KOPT-K1 (cell line): ENCODE data around the gene PTDSS2.

ENCODE experiments used
- H3K27ac ChIP-seq: fragments of 200-600 bp; sonication (generic); 2 replicates; pipeline ENCODE4 v1.5.1; 2016; ENCODE audit warnings: antibody characterized with exemption, mild to moderate bottlenecking, low read depth, low read length; ENCODE audit not compliant: poor library complexity, severe bottlenecking
- H3K36me3 ChIP-seq: fragments of 200-600 bp; sonication (generic); 2 replicates; pipeline ENCODE4 v1.5.1; 2017; ENCODE audit warnings: antibody characterized with exemption, mild to moderate bottlenecking, low read length, moderate library complexity; ENCODE audit not compliant: insufficient read depth
- H3K9me3 ChIP-seq: fragments of 200-600 bp; sonication (generic); 2 replicates; pipeline ENCODE4 v1.5.1; 2017; ENCODE audit warnings: antibody characterized with exemption, low read length, mild to moderate bottlenecking; ENCODE audit not compliant: insufficient read depth, poor library complexity, severe bottlenecking

PTDSS2 gene

DNA sequence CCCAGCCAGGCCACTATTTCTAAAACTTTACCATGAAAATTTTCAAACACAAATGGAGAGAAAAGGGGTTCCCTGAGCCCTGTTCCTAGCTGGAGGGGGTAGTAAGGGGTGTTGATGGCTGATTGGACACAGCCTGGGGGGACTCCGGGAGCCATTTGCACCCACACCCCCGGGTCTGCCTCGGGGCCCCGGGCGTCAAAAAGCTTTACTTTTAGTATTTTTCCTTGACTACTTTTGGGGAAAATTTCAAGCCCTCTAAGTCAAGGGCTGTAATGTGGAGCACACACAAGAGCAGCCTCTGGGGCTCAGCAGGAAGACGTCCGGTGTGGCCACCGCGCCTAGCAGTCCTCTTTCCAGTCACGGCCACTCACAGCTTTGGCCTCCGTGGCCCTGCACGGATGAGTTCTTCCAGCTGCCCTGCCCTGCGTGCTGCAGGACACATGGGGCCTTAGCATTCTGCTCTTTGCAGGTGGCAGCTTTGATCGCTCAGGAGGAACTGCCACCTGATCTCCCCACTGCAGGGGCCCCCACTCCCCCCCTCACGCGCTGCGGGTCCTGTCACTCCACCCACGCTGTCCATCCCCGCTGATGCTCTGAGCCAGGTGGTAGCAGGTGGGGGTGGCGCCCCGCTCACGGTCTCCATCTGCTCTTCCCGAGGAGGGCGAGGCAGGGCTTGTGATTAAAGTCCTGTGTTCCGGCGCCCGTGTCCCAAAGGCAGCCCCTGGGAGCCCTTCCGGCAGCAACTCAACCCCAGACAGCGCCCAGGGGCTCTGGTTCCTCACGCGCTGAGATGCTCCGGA lies 42.5 kb downstream of the PTDSS2 start:
- Histone ChIP-seq H3K27ac (no peak overlapping the region), H3K36me3 (peaks cover 64% of the 10 kb centered on the region)

DNA sequence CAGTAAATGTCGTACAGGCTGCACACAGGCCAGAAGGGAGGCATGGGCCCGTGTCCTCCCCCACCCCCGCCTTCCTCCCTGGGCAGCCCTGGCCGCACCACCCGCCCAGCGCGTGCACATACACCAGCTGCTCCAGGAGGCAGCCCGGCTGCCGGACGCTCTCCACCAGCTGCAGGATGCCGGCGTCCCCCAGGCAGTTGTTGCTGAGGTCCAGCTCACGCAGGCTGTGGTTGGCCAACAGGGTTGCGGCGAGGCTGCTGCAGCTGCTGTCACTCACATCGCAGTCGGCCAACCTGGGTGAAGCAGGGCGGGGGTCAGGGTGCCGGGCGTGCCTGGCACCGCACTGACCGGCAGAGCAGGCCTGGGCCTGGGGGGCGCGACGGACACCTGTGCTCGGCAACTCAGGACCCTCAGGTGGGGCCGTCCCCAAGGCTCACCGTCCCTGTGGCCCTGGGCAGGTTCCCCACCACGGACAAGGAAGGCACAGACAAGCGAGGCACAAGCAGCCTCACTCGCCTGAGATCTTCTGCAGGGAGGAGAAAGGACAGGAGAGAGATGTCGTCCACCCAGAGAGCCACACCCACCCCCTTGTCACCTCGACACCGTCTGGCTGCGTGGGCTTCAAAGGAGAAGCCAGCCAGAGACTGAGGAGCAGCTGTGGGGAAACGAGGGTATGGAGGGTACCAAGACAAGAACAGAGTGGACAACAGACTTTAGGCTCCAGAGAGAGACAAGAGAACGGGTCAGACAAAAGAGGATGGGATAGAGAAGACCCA lies 44.9 kb downstream of the PTDSS2 start:
- Histone ChIP-seq H3K9me3 (no peaks in the 10 kb centered on the region), H3K27ac (no peak overlapping the region), H3K36me3 (peaks cover 87% of the 10 kb centered on the region)

More for the DNA sequence above, 42.5 kb downstream of the PTDSS2 start:
- no peaks in the 10 kb centered on the region for H3K9me3 ChIP-seq

DNA sequence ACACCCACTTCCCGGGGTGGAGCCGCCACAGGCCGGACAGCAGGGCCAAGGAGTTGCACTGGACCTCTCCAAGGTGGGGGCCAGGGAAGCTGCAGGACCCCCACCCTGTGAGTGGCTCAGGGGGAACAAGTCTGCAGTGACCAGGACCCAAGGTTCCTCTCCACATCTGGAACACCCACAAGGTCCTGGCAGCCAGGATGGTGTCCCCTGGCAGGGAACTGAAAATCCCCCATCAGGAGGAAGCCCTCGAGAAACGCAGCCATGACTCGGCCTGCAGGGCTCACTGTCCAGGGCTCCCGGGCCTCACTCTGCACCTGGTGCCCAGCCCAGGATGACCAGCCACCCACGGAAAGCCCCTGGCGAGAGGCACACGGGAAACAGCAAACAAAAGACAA lies 45.5 kb downstream of the PTDSS2 start:
- H3K27ac ChIP-seq, result no peak overlapping the region
- H3K9me3 ChIP-seq, result no peaks in the 10 kb centered on the region
- peaks cover 87% of the 10 kb centered on the region for H3K36me3 ChIP-seq

DNA sequence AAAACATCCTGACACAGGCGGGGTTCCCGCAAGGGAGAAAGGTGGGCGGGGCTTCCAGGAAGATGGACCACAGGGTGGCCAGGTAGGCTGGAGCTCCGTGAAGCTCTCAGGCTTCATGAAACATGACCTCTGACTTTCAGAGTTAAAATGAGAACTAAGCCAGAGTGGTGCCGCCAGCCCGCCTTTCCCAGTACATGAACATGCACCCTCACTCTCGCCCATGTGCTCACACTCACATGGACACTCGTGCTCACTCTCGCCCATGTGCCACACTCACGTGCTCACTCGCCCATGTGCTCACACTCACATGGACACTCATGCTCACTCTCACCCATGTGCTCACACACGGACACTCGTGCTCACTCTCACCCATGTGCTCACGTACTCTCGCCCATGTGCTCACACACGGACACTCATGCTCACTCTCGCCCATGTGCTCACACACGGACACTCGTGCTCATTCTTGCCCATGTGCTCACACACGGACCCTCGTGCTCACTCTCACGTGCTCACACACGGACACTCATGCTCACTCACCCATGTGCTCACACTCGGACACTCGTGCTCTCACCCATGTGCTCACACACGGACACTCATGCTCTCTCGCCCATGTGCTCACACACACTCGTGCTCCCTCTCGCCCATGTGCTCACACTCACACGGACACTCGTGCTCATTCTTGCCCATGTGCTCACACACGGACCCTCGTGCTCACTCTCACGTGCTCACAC lies 46.9 kb downstream of the PTDSS2 start:
- H3K9me3 ChIP-seq, result no peaks in the 10 kb centered on the region
- H3K36me3 ChIP-seq, result peaks cover 95% of the 10 kb centered on the region
- no peak overlapping the region for H3K27ac ChIP-seq

DNA sequence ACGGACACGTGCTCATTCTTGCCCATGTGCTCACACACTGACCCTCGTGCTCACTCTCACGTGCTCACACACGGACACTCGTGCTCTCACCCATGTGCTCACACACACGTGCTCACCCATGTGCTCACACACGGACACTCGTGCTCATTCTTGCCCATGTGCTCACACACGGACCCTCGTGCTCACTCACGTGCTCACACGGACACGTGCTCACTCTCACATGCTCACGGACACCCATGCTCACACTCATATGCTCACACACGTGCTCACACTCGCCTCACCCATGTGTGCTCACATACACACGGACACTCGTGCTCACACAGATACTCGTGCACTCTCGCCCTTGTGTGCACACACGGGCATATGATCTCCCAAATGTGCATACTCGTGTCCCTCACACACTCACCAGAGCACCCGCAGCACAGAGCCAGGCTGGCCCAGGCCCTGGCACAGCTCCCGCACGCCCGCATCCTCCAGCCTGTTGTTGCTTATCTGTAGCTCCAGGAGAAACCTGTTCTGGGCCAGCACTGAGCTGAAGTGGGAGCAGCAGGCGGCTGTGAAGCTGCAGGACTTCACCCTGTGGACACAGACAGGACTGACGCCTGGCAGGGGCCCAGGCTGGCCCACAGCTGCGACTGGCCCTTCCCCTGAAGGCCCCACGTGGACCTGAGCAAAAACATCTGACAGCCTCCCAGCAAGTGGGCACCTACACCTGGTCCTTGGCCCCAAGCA lies 47.7 kb downstream of the PTDSS2 start:
- peaks cover 94% of the 10 kb centered on the region for H3K36me3 ChIP-seq
- no peak overlapping the region for H3K27ac ChIP-seq
- no peaks in the 10 kb centered on the region for H3K9me3 ChIP-seq

DNA sequence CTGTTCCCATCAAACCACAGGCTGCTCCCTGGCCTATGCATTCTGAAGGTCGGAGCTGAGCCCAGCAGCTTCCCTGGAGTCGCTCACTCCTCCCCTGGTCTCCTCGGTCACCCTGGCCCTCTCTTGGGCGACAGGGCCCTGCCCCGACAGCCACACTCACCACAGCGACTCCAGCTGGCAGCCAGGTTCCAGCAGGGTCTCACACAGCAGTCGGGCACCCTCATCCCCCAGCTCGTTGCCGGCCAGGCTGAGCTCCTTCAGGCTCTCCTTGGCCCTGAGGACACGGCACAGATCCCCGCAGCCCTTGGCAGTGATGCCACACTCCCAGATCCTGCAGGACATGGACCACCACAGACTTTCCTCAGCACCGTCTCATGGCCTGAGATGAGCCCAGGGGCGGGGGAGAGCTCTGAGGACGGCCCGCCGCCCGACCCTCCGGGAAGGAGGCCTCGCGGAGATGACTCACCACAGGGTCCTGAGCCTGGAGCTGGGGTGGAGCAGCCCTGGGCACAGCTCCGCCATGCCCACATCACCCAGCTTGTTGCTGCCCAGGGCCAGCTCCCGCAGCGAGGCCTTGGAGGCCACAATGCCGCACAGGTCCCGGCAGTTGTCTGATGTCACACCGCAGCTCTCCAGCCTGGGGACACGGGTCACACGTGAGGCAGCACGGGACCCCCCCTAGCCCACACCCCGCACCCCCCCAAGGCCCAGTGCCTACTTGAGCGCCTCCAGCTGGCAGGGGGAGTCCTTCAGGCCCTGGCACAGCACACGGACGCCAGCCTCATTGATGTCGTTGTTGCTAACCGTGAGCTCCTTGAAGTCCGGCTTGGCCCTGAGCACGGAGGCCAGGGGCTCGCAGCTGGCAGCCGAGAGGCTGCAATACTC lies 48.5 kb downstream of the PTDSS2 start:
- H3K9me3 ChIP-seq, result no peaks in the 10 kb centered on the region
- no peak overlapping the region for H3K27ac ChIP-seq
- H3K36me3 ChIP-seq, result peaks cover 87% of the 10 kb centered on the region

DNA sequence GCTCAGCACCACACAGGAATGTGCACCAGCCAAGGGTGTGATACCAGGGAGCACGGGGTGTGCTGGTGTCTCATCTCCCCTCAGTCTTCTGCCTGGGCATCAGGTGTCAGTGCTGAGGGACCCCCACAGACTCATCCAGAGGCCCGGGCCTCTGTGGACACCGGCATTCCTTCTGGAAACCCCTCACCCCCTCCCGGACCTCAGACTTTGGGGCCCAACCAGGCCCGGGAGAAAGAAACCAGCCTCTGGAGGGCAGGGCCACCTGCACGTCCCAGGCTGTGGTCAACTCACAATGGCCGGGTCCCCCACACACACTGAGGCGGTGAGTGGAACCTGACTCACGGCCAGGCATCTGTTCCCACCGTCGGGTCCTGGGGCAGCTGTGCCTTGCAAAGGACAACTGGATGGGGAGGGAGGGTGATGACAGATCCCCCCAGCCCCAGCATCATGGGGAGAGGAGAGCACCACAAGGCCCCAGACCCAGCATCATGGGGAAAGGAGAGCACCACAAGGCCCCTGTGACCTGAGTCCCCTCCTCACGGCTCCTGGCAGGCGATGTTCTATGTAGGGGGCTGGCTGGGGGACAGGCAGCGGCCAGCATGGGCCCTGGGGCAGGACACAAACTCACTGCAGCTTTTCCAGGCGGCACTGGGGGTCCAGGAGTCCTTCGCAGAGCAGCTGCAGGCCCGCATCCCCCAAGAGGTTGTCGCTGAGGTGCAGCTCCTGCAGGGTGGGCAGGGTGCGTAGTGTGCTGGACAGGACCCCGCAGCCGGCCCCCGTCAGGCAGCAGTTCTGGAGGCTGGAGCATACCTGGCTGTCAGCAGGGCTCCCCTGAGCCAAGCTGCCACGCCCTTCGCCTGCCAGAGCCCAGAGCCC lies 49.4 kb downstream of the PTDSS2 start:
- no peak overlapping the region for H3K27ac ChIP-seq
- peaks cover 79% of the 10 kb centered on the region for H3K36me3 ChIP-seq
- H3K9me3 ChIP-seq, result no peaks in the 10 kb centered on the region

DNA sequence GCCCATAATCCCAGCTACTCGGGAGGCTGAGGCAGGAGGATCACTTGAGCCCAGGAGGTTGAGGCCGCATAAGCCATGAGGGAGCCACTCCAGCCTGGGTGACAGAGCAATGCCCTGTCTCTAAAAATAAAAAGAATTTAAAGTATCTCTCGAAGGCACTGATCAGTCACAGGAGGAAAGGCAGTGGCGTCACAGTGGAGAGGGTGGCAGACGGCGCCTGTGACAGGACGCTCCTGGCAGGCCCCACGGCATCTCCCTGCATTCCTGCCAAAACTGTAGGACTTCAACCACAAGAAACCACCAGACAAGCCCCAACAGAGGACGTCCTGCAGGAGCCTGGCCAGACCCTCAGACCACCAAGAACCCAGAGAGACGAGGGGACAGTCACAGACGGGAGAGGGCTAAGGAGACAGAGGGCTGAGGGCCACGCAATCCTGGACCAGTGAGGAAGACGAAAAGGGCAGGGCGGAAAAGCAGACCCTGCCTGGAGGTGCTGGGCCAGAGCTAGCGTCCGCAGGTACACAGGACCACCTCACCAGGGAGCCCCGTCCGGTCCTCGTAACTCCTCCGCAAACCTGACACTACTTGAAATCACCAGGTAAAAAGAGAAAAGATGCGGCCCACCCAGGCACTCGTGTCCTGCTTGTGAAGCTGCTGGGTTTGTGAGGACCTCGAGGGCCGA lies 51.1 kb downstream of the PTDSS2 start:
- Histone ChIP-seq H3K9me3 (no peaks in the 10 kb centered on the region), H3K36me3 (peaks cover 62% of the 10 kb centered on the region), H3K27ac (no peak overlapping the region)

DNA sequence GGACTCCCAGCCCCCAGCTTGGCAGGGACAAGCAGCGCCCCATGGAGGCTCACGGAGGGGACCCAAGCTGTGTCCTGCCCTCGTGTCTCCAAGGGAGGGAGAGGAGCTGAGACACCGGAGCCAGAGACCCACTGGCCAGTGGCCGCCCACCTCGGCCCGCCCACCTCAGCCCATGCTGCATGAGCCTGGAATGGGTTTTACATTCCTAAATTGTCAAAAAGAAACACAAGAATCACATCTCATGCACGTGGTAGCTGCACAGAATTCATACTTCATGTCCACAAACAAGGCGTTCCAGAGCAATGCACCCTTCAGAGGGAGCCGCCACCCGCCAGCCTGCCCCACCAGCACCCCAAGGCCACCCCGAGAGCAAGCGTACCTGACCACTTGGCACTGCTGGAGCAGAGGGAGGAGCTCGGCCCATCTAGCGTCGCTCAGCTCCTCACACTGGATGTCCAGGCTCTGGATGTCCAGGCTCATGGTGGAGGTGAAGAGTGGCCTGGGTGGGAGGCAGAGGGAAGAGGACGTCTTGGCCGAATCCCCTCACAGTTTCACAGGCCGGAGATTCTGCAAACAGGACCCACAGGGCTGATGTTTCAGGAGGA lies 51.7 kb downstream of the PTDSS2 start:
- H3K36me3 ChIP-seq, result peaks cover 56% of the 10 kb centered on the region
- no peaks in the 10 kb centered on the region for H3K9me3 ChIP-seq
- no peak overlapping the region for H3K27ac ChIP-seq

DNA sequence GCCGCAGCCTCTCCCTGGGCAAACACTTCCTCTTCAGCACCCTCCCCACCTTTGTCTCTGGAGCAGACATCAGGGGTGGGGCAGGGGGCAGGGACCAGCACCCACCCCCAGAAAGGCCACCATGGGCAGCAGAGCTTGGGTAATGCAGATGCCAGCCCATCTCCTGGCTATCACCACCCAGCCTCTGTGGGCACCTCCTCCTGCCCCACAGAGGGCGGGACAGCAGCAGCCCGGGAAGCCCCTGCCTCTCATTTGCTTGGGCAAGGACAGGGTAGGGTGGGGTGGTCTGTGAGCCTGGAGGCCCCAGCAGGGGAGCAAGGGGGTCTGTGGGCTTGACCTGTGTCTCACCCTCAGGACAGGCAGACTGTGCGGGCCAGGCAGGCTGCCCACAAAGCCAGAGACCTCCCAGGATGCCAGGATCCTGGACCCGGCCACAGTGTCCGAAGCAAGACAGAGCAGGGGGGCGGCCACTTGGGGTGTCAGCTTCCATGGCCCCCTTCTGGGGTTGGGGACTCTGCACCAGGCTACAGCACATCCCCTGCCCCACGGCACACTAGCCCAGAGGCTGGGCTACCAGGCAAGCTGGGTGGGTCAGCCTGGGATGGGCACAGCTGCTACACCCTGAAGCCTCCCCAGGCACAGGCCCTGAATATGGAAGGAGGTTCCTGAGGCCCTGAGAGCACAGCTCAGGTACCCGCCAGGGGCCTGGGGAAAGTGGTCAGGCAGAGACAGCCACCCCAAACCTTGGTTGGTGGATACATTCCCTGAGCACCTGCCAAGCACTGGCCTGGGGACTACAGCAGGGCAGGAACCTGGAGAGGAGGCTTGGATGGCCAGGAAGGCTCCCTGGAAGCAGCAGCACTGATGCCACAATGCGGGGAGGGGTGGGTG lies 52.5 kb downstream of the PTDSS2 start:
- Histone ChIP-seq H3K36me3 (peaks cover 48% of the 10 kb centered on the region), H3K9me3 (no peaks in the 10 kb centered on the region)

DNA sequence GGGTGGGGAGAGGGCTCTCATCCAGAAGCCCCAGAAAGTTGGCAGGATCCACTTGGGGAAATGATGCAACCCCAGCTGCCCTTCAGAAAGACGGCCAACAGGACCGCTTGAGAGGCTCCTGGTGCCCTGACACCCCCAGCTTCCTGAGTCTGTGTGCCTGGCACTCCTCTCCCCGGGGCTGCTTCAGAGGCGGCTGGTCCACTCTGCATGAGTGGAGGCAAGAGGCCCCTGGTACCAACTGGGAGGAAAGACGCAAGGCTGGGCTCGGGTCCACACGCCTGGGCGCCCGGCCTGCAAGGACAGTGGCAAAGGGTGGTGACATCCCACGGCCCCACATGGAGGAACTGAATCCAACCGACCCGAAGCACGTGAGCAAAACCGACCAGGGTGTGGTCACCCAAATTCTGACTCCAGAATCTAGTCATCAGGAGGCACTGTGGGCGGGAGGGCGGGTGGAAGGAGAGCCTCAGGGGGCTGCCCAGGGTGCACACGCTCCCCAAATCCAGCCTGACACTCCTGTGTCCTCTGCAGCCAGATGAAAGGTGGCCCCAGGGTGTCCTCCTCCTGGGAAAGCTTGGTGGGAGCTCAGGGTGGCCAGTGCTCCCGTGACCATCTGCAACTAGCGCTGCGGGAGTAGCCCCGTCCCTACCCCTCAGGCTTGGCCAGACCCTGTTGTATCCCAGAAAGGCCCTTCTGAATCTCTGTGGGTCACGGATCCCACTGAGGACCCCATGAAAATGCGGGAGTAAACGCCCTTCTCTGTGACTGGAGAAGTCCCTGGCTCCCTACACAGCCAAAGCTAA lies 53.3 kb downstream of the PTDSS2 start:
- Histone ChIP-seq H3K36me3 (peaks cover 45% of the 10 kb centered on the region), H3K9me3 (no peaks in the 10 kb centered on the region), H3K27ac (no peak overlapping the region)

More for the DNA sequence above, 52.5 kb downstream of the PTDSS2 start:
- H3K27ac ChIP-seq, result no peak overlapping the region
